HG02623 (cell line): ENCODE results near the gene GRIN3B.

Experiments used
- ATAC-seq: cut with Tn5 transposase; IDR thresholded peaks from one replicate; pipeline ENCODE4 v1.9.1; 2021; ENCODE audit warnings: moderate library complexity; ENCODE audit not compliant: unreplicated experiment

The GRIN3B gene

GRCh38 chr19:1006711-1007398 lies 6.6 kb downstream of the GRIN3B start:
- no peak for ATAC-seq

- ATAC-seq: no peak
Measured at GRCh38 chr19:1007399-1008251, 7.4 kb downstream of the GRIN3B start.

GRCh38 chr19:1008268-1009040 lies 8.2 kb downstream of the GRIN3B start:
- ATAC-seq: no peak

- ATAC-seq: no peak
Measured at GRCh38 chr19:1009041-1009980, 9.1 kb downstream of the GRIN3B start.

GRCh38 chr19:1009981-1010538 lies 9.8 kb downstream of the GRIN3B start:
- no peak for ATAC-seq

- no peak for ATAC-seq
Measured at GRCh38 chr19:1010586-1011510, 10.6 kb downstream of the GRIN3B start.

GRCh38 chr19:1011831-1012333 lies 11.7 kb downstream of the GRIN3B start:
- ATAC-seq: no peak

- ATAC-seq: no peak
Measured at GRCh38 chr19:1012334-1012733, 12.1 kb downstream of the GRIN3B start.

- ATAC-seq: no peak
Measured at GRCh38 chr19:1013218-1013617, 13.0 kb downstream of the GRIN3B start.

- no peak for ATAC-seq
Measured at GRCh38 chr19:1014161-1015060, 14.2 kb downstream of the GRIN3B start.

- ATAC-seq: no peak
Measured at GRCh38 chr19:1015061-1015781, 15.0 kb downstream of the GRIN3B start.

- no peak for ATAC-seq
Measured at GRCh38 chr19:1015782-1016646, 15.8 kb downstream of the GRIN3B start.

- no peak for ATAC-seq
Measured at GRCh38 chr19:1016647-1017114, 16.5 kb downstream of the GRIN3B start.

- ATAC-seq: no peak
Measured at GRCh38 chr19:1017115-1017905, 17.1 kb downstream of the GRIN3B start.

GRCh38 chr19:1017906-1018305 lies 17.7 kb downstream of the GRIN3B start:
- no peak for ATAC-seq
